Measurements from ENCODE around the gene THAP9.

THAP9 gene

DNA sequence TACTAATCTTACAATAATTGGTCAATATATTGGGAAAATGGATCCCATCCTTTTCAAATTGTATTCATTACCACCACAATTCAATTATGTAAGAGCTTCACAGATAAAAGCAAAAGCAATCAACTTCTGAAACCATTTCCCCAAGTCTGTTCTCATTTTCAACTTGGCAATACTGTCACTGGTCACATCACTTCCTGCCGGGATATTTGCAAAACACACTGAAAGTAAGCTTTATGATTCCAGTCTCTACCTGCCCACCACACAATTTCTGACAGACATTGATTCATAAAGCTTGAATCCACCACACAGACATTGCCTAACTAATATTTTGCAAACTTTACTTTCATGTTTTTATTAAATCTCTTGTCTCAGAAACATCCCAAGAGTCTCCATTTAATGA lies 56.5 kb downstream of the THAP9 start:
- no peak for DNase-seq

DNA sequence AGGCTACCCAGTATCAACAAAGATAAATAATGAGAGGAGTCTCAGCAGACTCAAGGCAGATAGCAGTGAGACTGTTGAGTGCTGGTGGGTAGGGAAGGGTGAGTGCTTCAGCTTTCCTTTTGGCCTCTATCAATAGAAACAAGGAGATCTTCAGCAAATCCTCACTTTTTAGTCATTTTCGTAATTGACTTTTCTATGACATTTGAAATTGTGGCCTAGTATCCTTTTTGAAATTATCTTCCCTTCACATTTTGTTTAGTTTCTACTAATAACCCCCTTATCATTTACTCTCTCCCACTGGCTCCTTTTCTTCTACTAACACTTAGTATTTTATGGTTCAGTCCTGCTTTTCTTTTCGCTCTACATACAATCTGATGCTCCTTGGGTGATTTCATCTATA lies 65.2 kb downstream of the THAP9 start:
- no peak for DNase-seq

DNA sequence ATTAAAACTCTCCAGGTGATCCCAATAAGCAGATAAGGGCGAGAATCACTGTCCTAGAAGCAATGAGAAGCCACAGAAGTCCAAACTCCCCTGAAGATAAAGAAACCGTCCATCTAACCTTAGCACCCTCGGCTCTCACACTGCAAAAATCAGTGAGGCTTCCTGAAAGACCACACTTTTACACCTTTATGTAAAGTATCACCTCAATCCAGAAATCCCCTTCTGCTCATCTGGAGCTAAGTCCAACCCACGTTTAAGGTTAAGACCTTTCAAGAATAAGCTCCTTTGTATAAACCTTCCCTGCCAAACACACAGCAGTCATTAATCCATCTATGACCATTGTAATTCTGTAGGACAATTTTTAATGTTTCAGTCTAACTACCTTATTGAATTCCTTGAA lies 68.4 kb downstream of the THAP9 start:
- no peak for DNase-seq

DNA sequence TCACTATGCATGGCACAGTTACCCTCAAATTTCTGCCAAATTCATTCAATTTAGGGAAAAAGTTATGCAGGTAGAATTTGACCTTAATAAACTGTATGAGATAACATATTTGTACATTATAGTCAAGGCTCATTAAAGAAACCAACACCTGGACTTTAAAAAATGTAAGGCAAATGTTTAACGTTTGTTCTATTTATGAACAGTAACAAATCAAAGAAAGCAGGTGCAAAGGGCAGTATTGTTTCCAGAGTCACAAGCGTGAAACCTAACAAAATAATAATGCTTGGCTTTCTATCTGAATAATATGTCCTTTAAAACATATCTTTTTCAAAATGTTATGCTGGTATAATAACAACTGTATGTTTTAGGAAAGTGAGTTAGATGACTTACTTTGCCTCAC lies 68.9 kb downstream of the THAP9 start:
- no peak for DNase-seq
